GM21367 (cell line): ENCODE measurements around the gene MBOAT7.
"Not testable (repeated sequence)": the region's sequence is repeated elsewhere in the genome, so short reads cannot be mapped to it uniquely, and the experiment has no call there.

ENCODE experiments used
- ATAC-seq: cut with Tn5 transposase; IDR thresholded peaks from one replicate; pipeline ENCODE4 v1.9.1; 2021; ENCODE audit not compliant: unreplicated experiment

Gene MBOAT7, protein sequence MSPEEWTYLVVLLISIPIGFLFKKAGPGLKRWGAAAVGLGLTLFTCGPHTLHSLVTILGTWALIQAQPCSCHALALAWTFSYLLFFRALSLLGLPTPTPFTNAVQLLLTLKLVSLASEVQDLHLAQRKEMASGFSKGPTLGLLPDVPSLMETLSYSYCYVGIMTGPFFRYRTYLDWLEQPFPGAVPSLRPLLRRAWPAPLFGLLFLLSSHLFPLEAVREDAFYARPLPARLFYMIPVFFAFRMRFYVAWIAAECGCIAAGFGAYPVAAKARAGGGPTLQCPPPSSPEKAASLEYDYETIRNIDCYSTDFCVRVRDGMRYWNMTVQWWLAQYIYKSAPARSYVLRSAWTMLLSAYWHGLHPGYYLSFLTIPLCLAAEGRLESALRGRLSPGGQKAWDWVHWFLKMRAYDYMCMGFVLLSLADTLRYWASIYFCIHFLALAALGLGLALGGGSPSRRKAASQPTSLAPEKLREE

DNA sequence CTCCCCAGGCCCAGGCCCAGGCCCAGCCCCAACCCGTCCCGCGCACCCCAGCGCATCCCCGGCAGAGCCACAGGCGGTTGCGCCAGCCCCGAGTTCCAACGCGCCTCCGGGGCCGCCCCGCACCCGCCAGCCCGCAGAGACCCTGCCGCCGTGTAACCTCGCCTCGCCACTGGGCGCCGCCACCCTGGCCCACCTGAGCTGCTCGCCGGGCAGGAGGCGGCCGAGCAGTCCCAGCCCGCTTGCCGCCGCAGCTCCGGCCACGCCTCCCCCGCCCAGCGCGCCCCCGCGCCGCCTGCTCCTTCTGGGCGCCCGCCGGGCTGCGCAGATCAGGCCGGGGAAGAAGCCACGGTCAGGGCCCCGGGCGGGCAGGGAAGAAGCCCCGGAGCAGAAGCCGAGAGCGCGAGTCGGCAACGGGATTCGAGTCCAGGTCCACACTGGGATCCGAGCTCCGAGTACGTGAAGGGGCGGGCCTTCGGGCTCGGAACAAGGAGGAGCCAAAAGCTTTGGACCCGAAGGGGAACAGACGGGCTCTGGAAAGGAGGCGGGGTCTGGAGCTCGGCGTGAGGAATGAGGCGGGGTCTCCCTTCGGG is at the start of gene MBOAT7:
MBOAT7 (minus strand) TSS at position 436 of the 590 bp plus-strand sequence. CDS start 1,072 bp downstream, outside the sequence.
- ATAC-seq = peak; percentile 6

DNA sequence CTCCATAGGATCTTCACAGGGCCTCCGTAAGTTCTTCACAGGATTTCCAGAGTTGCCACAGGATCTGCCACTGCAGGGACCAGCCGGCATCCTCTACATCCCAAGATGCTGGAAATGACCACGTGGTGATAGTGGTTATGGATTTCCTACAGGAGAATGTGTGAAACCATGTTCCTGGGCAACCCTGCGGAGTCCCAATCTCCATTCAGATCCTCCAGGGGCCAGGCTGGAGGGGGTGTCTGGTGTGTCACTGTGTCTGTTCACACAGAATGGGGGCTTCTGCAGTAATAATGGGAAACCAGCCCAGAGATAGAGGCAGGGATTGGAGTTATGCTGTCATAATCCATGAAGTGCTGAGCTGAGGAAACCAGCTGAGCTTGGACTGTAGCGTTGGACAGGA is 44.6 kb upstream of the MBOAT7 start:
- ATAC-seq = no peak

DNA sequence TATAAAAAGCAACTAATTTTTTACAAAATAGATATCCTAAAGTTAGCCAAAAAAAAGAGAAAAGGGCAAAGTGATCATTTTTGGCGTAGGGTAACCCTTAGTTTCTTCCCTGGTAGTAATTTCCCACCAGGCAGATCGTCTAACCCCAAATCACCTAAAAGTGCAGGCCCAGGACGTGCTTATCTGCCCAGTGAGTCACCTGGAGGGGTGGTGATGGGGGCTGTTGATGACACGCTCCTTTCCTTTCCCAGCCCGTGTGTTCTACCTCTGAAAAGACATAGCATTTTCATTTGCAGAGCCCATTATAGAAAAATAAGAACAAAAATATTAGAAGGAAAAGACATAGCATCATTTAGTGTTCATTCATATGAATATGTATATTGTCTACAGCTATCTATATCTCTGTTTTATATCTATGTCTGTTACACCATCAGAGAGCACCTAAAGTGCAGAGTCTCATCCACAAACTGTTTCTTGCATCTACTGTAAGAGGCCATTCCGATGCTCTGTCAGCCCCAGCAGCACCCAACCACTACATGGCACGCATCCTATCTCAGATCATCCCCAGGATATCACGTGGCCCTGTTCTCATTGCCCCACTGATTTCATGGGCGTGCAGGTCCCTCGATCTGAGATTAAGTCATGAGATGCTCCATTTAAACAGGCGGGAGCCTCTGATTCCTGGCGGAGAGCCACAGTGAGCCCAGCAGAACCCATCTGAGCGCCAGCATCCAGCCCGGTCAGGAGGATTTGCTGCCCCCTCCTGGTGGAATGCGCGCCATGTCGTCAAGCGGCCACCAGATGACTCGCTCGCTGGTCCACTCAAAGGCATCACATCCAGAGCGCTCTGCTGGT is 41.9 kb upstream of the MBOAT7 start:
- peak; percentile 75 for ATAC-seq

DNA sequence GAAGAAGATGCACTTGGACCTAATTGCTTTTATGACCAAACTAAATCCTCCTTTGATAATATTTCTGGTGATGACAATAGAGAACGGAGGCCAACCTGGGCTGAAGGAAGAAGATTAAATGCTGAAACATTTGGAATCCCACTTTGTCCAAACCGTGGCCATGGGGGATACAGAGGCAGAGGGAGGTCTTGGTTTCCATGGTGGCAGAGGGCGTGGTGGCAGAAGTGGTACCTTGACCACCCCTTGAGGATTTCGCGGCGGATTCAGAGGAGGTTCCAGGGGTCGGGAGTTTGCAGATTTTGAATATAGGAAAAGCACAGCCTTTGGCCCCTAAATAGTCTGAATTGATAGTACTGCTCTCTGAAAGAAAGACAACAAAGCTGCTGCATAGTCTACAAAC is 40.7 kb upstream of the MBOAT7 start:
- ATAC-seq = no peak

DNA sequence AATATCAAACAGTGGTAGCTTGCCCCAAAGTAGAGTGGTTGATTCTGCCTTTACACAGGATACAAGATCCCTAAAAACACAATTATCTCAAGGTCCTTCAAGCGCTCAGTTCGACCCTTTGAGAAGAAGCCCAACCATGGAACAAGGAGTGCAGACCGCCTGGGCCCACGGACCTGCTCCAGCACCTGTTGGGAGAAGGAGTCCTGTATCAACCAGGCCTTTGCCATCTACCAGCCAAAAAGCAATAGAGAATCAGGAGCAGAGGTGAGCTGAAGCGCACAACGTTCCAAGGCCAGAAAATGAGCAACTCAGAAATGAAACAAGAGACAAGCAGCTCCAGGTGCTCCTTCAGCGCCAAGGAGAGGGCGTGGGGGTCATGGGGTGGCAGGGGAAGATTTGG is 39.8 kb upstream of the MBOAT7 start:
- no peak for ATAC-seq

DNA sequence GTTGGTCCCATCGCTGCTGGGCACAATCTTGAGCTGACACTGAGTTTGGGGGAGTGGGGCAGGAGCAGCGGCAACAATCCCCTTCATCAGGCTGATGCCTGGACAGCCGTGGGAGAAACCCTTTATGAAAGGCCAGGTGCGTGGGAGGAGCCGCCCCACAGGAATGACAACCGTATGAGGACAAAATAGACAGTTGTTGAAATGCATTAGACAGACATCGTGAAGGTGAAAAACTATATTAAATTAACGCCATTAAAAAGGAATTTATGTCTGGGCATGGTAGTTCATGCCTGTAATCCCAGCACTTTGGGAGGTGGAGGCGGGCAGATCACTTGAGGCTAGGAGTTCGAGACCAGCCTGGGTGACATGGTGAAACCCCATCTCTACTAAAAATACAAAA is 35.2 kb upstream of the MBOAT7 start:
- not testable (repeated sequence) for ATAC-seq

DNA sequence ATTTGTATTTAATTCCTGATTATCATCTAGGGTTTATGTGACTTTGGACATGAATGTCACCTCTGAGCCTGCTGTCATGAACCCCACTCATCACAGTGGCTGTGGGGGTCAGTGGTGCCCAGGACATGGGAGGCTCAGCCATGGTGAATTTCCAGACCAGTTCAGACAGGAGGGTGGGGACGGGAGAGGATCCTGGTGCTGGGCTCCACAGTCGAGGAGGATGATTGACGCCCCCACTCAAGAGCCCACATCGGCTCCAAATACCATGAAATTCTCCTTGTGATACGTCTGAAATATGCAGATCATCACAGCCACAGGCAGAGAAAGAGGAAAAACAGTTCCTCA is 34.5 kb upstream of the MBOAT7 start:
- ATAC-seq = not testable (repeated sequence)

DNA sequence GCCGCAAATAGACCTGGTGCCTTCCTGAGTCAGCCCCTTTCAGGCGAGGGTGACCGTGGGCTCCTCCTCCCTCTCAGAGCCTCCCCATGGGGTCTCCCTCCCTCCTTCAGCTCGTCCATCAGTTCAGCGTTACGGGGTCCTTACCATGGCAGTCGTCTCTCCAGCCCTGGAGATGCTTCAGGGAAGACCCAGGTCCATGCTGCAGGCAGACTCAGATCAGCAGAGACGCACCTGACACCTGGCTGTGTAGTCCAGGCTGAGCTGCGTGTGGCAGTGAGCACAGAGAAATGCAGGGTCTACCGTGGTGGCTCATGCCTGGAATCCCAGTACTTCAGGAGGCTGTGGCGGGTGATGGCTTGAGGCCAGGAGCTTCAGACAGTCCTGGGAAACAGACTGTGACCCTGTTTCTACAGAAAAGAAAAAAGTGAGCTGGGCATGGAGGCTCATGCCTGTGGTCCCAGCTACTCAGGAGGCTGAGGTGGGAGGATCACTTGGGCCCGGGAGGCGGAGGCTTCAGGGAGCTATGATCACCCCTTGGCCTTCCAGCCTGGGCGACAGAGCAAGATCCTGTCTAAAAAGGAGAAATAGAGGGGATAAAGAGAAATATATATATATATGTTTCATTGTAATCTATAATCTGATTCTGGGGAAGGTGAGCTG is 34.0 kb upstream of the MBOAT7 start:
- not testable (repeated sequence) for ATAC-seq

DNA sequence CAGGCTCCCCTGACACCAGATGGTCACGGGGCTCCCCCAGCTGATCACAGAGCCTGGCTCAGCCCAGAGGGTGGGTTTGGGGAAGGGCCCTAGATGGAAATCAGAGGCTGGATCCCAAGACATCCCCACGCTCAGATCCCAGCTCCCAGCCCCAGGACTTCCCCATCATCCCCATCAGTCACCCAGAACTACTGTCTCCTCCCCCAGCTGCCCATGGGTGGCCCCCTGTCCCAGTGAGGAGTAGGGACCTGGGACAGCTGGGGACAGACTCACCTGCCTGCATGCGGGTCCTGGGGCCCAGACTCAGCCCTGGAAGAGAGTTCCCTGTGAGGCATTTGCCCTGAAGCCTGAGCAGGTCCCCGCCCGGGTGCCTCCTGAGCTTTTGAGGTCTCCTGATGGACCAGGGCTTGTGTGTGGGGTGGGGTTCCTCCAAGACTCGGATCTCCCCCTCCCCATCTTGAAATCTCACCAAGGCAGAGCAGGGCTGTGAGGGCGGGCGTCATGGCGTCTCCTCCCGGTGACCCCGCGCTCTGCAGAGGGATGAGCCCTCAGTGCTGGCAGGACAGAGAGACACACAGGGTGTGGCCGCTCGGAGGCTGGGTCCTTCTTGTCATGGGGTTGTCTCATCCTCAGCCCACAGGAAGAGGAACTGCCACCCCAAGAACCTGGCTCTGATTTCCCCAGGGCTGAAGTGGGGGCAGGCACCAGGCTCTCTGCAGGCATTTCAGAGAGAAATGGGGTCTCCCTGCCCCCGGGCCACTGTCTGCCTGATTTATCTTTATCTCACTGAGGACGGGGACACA is 33.3 kb upstream of the MBOAT7 start, which contains the start of gene LILRB3:
LILRB3 (minus strand) TSS at position 534 of the 803 bp plus-strand sequence; CDS start at position 503, 31 bp downstream.
- not testable (repeated sequence) for ATAC-seq

DNA sequence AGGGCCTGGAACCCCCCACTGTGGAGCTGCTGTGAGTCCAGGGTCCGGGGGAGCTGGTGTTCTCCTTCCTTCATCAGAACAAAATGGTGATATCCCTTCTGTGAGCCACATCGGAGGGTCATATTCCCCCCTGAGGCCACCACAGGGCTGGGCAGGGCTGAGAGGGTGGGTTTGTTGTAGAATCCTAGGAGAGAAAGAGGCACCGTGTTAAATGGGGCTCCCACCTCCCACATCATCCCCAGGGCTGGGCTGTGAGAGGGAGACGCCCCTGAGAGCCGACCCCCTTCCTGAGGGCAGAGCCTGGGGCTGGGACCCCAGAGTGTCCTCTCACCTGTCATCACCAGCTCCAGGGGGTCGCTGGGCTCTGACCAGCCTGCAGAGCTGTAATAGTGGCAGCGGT is 32.6 kb upstream of the MBOAT7 start:
- ATAC-seq = not testable (repeated sequence)

DNA sequence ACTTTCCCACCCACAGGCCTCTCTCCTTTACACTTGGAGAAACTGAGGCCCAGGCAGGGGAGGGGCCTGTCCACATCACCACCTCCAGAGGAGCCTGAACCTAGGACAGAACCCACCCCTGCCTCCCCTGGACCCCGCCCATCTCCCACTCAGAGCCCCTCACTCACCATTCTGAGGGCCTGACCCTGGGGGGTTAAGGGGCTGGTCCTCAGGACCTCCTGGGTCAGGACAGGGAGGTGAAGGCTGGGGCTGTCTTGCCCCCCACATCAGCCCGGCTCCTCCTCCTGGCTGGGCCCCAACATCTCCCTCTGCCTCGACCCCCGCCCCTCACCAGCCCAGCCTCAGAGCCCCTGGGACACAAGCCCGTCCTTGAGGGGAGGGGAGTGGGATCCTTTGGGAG is 30.3 kb upstream of the MBOAT7 start:
- not testable (repeated sequence) for ATAC-seq

DNA sequence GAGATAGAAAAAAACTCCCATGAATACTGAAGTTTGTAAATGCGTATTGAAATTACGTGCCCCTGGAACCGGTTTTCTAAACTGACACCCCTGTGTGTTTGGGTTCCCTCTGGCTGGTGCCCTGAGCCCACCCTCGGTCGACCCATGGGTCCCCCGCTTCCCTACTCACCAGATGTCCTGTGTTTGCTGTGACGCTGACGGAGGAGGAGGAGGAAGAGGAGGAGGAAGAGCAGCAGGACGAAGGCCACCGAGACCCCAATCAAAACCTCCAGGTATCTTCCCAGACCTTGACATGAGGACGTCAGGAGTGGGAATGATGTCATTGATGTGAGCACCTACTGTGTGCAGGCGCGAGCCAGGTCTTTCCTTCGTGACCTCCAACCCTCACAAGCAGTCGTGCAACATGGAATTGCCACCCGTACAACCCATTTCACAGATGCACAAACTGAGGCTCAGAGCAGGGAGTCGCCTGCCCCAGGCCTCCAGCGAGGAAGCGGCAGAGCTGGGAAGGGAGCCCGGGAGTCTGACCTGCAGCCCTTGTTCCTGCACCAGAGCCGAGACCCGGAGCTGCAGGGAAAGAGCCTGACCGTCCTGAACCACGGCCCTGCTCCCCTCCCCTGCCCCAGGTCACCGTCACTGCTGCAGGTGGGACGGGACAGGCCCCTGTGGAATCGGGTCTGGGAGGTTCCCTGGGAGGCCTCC is 29.7 kb upstream of the MBOAT7 start:
- ATAC-seq = no peak

DNA sequence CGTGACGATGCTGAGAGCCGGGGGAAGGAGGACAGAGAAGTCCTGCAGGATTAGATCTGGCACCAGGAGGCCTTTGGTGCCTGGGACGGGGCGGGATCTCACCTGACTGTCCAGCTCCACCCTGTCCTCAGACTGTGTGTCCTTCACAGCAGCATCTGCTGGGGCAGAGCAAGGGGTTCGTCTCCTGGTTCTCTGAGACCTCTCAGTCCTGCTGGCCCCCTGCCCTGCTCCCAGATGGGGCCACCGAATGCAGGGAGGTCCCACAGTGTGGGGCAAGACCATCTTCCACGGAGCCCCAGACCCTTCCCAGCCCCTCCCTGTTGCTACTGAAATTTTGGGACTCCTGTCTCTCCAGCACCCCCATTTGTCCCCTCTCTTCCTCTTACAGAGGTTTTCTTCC is 28.9 kb upstream of the MBOAT7 start:
- ATAC-seq = no peak

DNA sequence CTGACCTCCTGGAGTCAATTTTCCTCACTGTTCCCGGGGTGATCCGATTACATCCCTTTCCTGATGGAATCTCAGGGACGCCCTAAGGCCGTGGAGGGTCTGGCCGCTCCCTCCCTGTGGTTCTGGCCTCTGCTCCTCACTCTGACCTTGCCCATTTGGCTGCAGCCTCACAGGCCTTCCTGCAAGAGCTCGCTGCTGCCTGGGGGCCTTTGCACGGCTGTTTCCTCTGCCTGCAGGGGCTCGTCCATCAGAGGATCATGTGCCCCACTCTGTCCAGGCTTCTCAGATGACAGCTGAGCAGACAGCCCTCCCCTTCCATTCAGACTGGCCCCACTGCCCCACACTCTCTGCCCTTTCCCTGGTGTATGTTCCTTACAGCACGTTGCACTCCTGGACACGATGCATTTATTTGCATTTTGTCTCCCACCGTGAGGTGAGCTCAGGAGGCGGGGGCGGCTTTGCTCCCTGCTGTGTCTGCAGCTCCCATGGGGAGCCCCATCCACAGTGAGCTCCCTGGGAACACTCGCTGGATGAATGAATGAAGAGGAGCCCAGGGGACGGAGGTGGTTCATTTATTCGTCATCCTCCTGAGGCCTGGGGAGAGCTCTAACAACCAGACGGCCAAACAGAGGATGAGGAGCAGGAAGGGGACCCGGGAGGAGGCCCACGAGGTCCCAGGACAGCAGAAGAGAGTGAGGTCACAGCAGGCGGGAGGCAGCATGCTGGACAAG is 28.3 kb upstream of the MBOAT7 start:
- not testable (repeated sequence) for ATAC-seq

DNA sequence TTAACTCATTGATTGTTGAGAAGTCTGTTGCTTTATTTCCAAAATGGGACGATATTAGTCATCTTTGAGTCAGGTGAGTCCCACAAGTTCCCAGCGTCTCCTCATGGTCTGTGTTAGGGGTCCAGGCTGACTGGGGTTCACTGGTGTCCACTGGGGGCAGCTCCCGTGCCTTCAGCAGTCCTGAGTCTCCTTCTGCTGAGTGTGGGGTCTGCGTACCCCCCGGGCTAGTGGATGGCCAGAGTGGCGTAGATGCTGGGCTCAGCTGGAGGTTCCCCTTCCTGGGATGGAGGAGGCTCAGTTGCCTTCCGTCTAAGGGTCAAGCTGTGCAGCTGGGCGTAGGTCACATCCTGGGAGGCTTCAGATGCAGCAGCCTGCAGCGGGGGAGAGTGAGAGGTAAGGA is 27.5 kb upstream of the MBOAT7 start:
- ATAC-seq = no peak

DNA sequence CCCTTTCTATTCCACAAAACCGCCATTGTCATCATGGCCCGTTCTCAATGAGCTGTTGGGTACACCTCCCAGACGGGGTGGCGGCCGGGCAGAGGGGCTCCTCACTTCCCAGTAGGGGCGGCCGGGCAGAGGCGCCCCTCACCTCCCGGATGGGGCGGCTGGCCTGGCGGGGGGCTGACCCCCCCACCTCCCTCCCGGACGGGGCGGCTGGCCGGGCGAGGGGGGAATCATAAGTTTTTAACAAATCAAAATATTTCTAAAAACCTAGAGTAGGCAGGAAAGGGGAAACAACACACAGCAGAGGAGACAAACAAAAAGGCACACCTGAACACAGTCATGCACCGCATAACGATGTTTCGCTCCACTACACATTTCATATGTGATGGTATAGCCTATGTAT is 25.4 kb upstream of the MBOAT7 start:
- ATAC-seq = not testable (repeated sequence)

DNA sequence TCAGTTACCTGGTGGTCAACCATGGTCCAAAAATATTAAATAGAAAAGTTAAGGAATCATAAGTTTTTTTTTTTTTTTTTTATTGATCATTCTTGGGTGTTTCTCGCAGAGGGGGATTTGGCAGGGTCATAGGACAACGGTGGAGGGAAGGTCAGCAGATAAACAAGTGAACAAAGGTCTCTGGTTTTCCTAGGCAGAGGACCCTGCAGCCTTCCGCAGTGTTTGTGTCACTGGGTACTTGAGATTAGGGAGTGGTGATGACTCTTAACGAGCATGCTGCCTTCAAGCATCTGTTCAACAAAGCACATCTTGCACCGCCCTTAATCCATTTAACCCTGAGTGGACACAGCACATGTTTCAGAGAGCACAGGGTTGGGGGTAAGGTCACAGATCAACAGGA is 24.8 kb upstream of the MBOAT7 start:
- not testable (repeated sequence) for ATAC-seq

DNA sequence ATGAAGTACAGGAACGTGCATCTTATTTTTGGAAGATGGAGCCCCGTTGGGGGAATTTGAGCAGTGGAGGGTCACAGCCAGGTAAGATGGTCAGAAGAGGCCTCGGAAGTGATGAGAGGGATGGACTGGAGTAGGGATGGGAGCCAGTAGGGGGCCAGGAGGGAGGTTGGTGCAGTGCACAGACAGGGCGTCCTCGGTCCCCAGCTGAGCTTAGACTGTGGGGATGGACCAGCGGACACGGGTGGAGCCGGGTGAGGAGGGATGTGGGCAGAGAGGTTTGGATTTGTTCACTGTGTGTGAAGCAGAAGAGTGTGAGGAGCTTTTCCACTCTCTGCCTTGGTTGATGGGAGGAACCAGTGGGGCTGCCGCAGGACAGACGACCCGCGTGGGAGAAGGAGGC is 21.9 kb upstream of the MBOAT7 start:
- ATAC-seq = no peak
